GM13976 (cell line): ENCODE measurements around the gene TRIO.

Source experiments
- DNase-seq: peaks from one replicate; pipeline ENCODE4 v3.0.0; 2012; ENCODE audit warnings: low spot score
- CTCF ChIP-seq: IDR thresholded peaks from 2 replicates; pipeline ENCODE4 v1.5.1; 2012; ENCODE audit warnings: borderline replicate concordance, mild to moderate bottlenecking; ENCODE audit not compliant: insufficient read depth; ENCODE audit errors: extremely low read depth, missing control alignments, control extremely low read depth
- in situ Hi-C: fragments of 300-500 bp; cut with MboI; formaldehyde crosslinking; loops from one replicate; pipeline ENCODE4 v1.12.0; 2022; ENCODE audit warnings: low sequenced_read_pairs, mixed read lengths, inconsistent platforms; ENCODE audit not compliant: unreplicated experiment

Gene TRIO

GRCh38 chr5:14526493-14526892 lies 383.4 kb downstream of the TRIO start:
- DNase-seq: no peak
- TF ChIP-seq CTCF: no peak
- in situ Hi-C loops: no loop called here

- DNase-seq: no peak
- TF ChIP-seq CTCF: no peak
- in situ Hi-C loops: no loop called here
These were observed 385.0 kb downstream of the TRIO start for GRCh38 chr5:14528115-14528514.

GRCh38 chr5:14528926-14529325 lies 385.8 kb downstream of the TRIO start:
- no peak for DNase-seq
- no peak for TF ChIP-seq CTCF
- in situ Hi-C loops: no loop called here

DNA sequence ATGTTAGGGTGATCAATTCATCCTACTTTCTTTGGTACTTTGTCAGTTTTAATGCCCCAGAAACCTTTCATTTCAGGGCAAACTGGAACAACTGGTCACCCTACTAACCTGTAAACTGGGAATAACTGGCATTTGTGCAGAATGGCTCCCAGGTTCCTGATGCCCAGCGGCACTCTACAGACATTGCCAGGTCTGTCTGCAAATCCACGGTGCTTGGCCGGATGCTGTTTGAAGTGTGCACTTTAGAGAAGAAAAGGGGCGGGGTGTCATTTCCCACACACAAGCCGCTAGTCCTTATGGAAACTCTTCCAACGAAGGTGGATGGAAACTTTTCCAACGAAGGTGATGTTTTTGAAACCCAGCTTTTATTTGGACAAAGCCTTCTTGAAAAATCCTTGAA lies 388.5 kb downstream of the TRIO start:
- no peak for TF ChIP-seq CTCF
- no peak for DNase-seq
- in situ Hi-C loops: no loop called here

- no peak for TF ChIP-seq CTCF
- in situ Hi-C loops: no loop called here
- no peak for DNase-seq
These were observed 389.0 kb downstream of the TRIO start for GRCh38 chr5:14532180-14532579.

DNA sequence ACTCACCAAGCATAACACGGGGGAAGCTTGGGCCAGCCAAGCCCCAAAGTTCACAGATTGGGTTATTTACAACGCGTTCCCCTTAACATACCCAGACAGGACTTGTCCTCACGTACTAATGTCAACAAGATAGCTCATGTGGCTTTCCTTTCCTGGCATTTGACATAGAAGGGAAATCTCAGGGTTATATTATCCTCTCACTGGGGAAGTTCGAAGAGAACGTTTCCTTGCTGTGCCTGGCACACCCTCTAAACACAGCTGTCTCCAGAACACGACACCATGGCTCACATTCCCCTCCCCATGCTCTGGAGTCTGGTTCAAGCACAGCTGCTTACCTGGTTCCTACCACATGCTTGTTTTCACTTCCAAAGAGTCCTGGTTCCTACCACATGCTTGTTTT lies 391.6 kb downstream of the TRIO start:
- TF ChIP-seq CTCF: no peak
- in situ Hi-C loops: no loop called here

DNA sequence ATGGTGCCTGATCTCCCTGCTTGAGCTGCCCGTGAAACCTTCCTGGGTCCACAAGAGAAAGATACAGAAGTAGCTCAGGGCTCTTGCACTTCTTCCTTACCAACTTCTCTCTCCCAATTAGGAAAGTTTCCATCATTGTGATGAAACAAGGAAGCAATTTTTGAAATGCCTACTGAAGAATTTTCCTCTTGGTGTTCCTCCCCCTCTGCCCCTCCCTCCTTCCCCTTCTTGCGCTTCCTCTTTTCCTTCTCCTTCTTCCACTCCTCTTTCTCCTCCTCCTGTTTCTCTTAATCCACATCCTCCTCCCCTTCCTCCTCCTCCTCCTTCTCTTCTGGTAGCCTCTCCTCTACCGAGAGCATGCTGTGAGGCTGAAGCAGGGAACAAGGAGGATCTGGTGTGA lies 402.2 kb downstream of the TRIO start:
- DNase-seq: no peak
- no peak for TF ChIP-seq CTCF

More for the DNA sequence above, 391.6 kb downstream of the TRIO start:
- DNase-seq: no peak

More for the DNA sequence above, 402.2 kb downstream of the TRIO start:
- in situ Hi-C loops: no loop called here
